ACC112 (cell line): Measurements from ENCODE around the gene MIR17HG.

Experiments used
- H2AFZ ChIP-seq: fragments of 200-600 bp; sonication (generic); one replicate; pipeline ENCODE4 v1.6.0; 2017; ENCODE audit warnings: antibody characterized with exemption, low read length; ENCODE audit not compliant: unreplicated experiment
- H3K27ac ChIP-seq: fragments of 200-600 bp; sonication (generic); 2 replicates; pipeline ENCODE4 v1.5.1; 2014; ENCODE audit warnings: low read depth, mild to moderate bottlenecking, antibody characterized with exemption, low read length, moderate library complexity
- H3K27me3 ChIP-seq: fragments of 200-600 bp; sonication (generic); 2 replicates; pipeline ENCODE4 v1.6.1; 2014; ENCODE audit warnings: mild to moderate bottlenecking, antibody characterized with exemption, low read length, moderate library complexity, mixed read lengths; ENCODE audit not compliant: insufficient read depth
- H3K36me3 ChIP-seq: fragments of 200-600 bp; sonication (generic); 2 replicates; pipeline ENCODE4 v1.6.1; 2016; ENCODE audit warnings: mild to moderate bottlenecking, antibody characterized with exemption, low read length, moderate library complexity, mixed read lengths; ENCODE audit not compliant: insufficient read depth
- H3K4me1 ChIP-seq: fragments of 200-600 bp; sonication (generic); one replicate; pipeline ENCODE4 v1.6.1; 2016; ENCODE audit warnings: low read length, mixed read lengths; ENCODE audit not compliant: insufficient read depth, unreplicated experiment, control insufficient read depth
- H3K4me3 ChIP-seq: fragments of 200-600 bp; sonication (generic); 2 replicates; pipeline ENCODE4 v1.5.1; 2014; ENCODE audit warnings: mild to moderate bottlenecking, low read depth, low read length
- H3K79me2 ChIP-seq: fragments of 200-600 bp; sonication (generic); one replicate; pipeline ENCODE4 v1.6.0; 2016; ENCODE audit warnings: low read length; ENCODE audit not compliant: control insufficient read depth, unreplicated experiment, insufficient read depth

MIR17HG gene

DNA sequence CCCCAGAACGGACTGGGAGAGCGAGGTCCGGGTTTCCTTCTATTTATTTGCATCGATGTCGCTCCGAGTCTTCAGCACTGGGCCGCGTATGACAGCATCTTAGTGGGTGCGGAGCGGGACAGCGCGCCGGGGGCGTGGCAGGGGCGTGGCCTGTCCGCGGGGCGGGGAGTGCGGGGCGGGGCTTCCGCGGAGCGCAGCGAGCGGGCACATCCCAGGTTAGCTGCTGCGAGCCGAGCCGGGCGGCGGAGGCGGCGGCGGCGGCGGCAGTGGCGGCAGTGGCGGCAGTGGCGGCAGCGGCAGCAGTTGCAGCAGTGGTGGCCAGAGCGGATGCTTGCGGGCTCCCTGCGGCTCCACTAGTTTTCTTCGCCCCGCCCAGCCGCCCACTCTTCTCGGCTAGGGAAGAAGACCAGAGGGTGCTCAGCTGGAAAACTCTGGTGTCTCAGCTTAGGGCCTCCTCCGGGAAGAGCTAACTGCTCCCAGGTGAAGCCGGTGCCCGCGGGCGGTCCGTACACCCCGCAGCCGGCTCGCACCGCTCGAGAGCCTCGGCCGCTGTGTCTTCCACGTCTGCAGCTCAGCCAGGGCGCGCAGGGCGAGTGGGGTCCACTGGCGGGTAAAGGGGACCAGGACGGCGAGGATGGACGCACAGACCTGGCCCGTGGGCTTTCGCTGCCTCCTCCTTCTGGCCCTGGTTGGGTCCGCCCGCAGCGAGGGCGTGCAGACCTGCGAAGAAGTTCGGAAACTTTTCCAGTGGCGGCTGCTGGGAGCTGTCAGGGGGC, 51.1 kb downstream of the MIR17HG start, which contains the start of gene GPC5:
TSS of gene GPC5 (plus strand) at position 209 of the 776 bp plus-strand sequence.
- Histone ChIP-seq H3K79me2 (no peaks in the 10 kb centered on the region), H3K36me3 (no peaks in the 10 kb centered on the region), H3K4me1 (no peaks in the 10 kb centered on the region), H3K27ac (no peak within 1 kb of the TSS), H3K27me3 (peaks cover 87% of the 10 kb centered on the region), H3K4me3 (peak within 1 kb of the TSS; percentile 65), H2AFZ (no peak within 1 kb of the TSS)

DNA sequence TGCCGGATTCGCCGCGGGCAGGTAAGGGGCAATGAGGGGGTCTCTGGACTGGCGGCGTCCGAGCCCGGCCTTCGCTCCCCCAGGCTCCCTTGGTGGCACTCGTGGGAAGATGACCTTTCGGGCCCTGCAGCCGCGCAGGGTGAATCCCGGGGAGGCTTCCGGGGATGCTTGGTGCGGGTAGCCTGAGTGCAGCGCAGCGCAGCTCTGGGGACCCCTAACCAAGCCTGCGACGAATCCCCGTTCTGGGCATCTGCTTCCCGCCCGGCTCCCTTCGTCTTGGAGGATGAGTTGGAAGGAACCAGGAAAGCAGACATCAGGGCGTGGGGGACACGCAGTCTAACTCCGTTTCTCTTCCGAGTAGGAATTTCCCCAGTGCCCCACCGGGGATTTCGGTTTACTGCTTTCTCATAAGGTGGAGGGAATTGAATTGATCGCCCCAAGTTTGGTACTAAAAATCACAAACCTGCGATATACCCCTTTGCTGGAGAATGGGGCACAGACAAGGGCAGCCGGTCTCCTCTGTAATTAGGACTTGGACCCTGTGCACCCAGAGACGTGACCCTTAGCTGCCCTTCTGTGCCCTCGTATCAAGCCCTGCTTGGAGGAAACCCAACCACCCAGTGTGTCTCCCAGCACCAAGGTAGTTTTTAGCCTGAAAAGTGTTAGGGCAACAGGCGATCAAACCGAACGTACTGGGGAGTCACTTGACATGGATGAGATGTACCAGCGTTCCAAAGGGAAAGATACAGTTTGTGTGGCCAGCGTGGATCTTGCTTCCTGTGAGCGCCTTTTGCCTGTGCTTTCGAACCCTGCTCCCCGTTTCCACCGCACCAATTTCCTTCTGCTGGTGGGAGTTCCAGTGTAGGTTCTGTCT, 51.9 kb downstream of the MIR17HG start:
- Histone ChIP-seq H3K4me3 (peak overlapping the region; percentile 65), H3K4me1 (no peaks in the 10 kb centered on the region), H3K36me3 (no peaks in the 10 kb centered on the region), H3K27ac (no peak overlapping the region), H3K27me3 (peaks cover 84% of the 10 kb centered on the region), H2AFZ (no peak overlapping the region), H3K79me2 (no peaks in the 10 kb centered on the region)

DNA sequence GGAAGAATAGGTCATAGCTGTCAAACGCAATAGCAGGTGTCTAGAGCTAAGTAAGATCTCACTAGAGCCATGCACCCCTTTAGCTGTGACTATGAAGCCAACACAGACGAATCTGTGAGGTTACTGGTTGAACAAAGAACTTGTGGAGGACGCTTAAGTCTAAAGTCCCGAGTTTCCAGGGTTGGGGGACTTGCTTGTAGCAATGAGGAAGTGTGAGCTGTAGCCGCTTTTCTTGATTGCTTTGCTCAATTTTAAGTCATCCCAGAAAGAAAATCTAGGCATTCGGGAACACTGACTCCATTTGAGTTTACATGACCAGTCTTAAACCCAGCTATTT, 52.5 kb downstream of the MIR17HG start:
- H3K27ac ChIP-seq: no peak overlapping the region
- no peaks in the 10 kb centered on the region for H3K36me3 ChIP-seq
- H3K4me1 ChIP-seq: no peaks in the 10 kb centered on the region
- H3K27me3 ChIP-seq: peaks cover 78% of the 10 kb centered on the region
- H3K79me2 ChIP-seq: no peaks in the 10 kb centered on the region
- H3K4me3 ChIP-seq: no peak overlapping the region
- no peak overlapping the region for H2AFZ ChIP-seq

DNA sequence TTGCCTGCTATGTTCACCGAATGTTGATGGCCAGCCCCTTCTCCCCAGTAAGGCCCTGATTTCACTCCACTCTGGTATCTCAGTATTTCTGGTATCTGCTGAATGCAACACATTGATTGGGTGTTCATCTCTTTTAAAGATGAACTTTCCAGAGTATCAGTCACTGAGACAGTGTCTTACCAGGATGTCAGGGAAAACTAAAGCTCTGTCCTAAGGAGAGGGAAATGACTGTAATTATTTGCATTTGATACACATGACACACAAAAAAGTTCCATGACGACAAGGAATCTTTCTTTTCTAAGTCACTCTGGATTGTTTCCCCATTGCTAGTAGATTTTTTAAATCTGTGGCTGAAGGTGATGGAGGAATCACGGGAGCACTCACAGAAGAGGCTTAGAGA, 53.2 kb downstream of the MIR17HG start:
- H3K4me1 ChIP-seq: no peaks in the 10 kb centered on the region
- peaks cover 72% of the 10 kb centered on the region for H3K27me3 ChIP-seq
- no peak overlapping the region for H3K4me3 ChIP-seq
- H2AFZ ChIP-seq: no peak overlapping the region
- H3K27ac ChIP-seq: no peak overlapping the region
- no peaks in the 10 kb centered on the region for H3K79me2 ChIP-seq
- H3K36me3 ChIP-seq: no peaks in the 10 kb centered on the region

DNA sequence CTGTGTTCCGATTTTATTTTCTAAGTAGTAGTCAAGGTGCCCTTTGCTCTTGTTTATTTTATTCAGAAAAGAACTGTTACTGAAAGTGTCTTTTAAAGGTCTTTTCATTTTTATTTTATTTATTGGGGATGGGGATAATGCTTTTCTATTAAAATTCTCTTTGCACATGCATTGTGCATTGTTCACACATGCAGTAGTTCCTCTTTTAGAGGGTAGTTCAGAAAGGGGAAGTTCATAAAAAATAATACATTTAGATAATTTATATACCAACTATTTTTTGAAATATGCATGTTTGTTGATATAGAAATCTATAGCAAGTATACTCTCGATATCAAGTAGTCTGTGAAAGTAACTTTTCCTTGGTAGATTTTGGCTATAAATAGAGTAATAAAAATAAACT, 54.4 kb downstream of the MIR17HG start:
- Histone ChIP-seq H2AFZ (no peak overlapping the region), H3K36me3 (no peaks in the 10 kb centered on the region), H3K27me3 (peaks cover 63% of the 10 kb centered on the region), H3K27ac (no peak overlapping the region), H3K79me2 (no peaks in the 10 kb centered on the region), H3K4me1 (no peaks in the 10 kb centered on the region), H3K4me3 (no peak overlapping the region)
